HG02885 (cell line): Measurements from ENCODE around the gene DLX5.

Experiments
- ATAC-seq: cut with Tn5 transposase; IDR thresholded peaks from one replicate; pipeline ENCODE4 v1.9.1; 2021; ENCODE audit warnings: mild to moderate bottlenecking; ENCODE audit not compliant: unreplicated experiment, poor library complexity

The DLX5 gene

GRCh38 chr7:97006055-97006815 lies 18.4 kb downstream of the DLX5 start:
- ATAC-seq = peak; percentile 76

GRCh38 chr7:97005183-97006054 lies 19.2 kb downstream of the DLX5 start, which contains the start of gene DLX6:
Gene DLX6 (plus strand): TSS chr7:97005553. CDS start chr7:97005978, 425 bp downstream.
- peak; percentile 33 for ATAC-seq

- ATAC-seq = no peak
Observed at GRCh38 chr7:97004247-97005182, 20.1 kb downstream of the DLX5 start.

GRCh38 chr7:97003262-97004246 lies 21.1 kb downstream of the DLX5 start:
- ATAC-seq = no peak

- ATAC-seq = no peak
Observed at GRCh38 chr7:97002555-97003261, 21.9 kb downstream of the DLX5 start.

- no peak for ATAC-seq
Observed at GRCh38 chr7:97001656-97002554, 22.7 kb downstream of the DLX5 start.

- no peak for ATAC-seq
Observed at GRCh38 chr7:97001221-97001620, 23.4 kb downstream of the DLX5 start.

- ATAC-seq = no peak
Observed at GRCh38 chr7:96998744-96999143, 25.9 kb downstream of the DLX5 start.

GRCh38 chr7:96998333-96998732 lies 26.3 kb downstream of the DLX5 start:
- no peak for ATAC-seq

GRCh38 chr7:96997512-96998032 lies 27.1 kb downstream of the DLX5 start:
- ATAC-seq = no peak

- ATAC-seq = no peak
Observed at GRCh38 chr7:96996958-96997511, 27.6 kb downstream of the DLX5 start.

- no peak for ATAC-seq
Observed at GRCh38 chr7:96996111-96996957, 28.3 kb downstream of the DLX5 start.

GRCh38 chr7:96995406-96996110 lies 29.1 kb downstream of the DLX5 start:
- no peak for ATAC-seq

- ATAC-seq = no peak
Observed at GRCh38 chr7:96993980-96994379, 30.7 kb downstream of the DLX5 start.

GRCh38 chr7:96993094-96993865 lies 31.4 kb downstream of the DLX5 start:
- no peak for ATAC-seq
